ENCODE data around the gene JAZF1.

Gene JAZF1

DNA sequence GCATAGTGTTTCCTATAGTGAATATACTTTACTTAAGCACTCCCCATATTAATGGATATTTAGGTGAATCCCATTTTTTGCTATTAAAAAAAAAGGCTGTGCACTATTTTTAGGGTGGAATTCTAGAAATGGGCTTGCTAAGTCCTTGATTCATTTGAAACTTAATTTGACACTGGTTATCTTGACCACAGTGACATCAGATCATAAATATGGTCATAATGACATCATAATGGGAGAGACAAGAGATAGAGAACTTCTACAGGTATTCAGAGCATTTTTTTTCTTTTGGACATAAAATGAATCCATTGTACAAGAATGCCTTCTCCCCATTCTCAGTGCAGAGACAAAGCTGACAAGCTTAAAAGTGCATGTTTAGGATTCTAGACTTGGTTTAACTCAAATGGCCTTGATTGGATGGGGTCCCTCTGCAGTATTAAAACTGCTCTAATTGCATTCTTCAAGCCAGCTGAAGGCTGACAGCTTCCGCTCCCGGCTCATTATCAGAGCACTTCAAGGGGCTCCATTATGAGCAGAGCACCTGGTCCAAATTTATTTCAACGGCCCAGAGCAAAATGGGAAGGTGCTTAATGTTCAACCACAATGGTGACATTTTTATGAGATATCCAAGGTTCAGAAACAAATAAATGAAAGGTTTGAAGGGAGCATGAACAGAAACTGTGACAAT is 104.8 kb downstream of the JAZF1 start:
- DNase-seq (ENCODE audit: low read depth) = no peak

- no peak for DNase-seq (ENCODE audit: low read depth)
Measured at GRCh38 chr7:28072876-28073514, 107.6 kb downstream of the JAZF1 start.

DNA sequence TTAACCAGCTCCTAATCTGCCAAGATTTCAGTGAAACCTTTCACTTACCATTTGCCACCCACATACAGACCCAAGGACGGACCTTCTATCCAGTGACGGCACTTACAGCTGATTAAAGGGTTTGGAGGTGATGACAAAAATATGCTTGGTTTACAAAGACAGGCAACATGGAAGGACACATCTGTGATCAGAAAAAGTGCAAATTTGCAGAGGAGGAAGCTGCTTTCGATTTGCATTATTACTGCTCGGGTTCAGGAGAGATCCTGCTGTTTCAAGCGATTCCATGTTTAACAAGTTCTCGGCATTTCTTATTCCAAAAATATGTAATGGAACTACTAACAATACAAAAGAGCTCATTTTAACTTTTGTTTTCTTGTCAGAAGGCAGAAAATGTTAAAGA is 109.0 kb downstream of the JAZF1 start:
- DNase-seq (ENCODE audit: low read depth) = no peak

DNA sequence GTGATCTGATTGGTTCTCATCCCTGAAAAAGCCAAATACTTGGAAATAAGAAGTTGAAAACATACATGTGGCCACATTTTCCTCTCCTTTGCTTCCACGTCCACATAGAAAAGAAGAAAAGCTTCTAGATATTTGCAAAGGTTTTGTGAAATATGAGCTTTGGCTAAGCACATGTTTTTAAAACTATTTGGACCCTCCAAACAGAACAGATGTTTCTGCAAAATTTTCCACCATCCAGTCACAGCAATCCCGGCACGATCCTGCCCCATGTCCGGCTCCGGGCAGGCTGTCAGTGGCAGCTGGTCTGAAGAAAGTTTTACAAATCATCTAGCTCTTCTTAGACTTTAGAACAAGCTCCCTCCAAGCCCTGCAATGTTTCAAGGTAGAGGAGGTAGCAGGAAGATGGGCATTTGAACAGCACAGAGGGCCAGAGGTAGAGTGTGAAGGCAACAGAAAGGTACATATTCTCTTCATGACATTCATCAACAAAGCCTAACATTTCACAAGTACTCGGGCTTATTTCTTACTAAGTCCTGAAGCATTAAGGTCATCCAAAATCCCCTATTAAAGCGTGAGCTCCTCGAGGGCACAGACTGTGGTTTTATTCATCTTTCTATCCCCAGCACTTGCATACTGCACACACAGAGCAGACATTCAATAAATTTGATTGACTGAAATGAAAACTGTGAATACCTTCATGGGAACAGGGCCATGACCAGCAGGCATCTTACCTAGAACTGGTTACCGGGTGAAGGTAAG is 110.1 kb downstream of the JAZF1 start:
- no peak for DNase-seq (ENCODE audit: low read depth)

DNA sequence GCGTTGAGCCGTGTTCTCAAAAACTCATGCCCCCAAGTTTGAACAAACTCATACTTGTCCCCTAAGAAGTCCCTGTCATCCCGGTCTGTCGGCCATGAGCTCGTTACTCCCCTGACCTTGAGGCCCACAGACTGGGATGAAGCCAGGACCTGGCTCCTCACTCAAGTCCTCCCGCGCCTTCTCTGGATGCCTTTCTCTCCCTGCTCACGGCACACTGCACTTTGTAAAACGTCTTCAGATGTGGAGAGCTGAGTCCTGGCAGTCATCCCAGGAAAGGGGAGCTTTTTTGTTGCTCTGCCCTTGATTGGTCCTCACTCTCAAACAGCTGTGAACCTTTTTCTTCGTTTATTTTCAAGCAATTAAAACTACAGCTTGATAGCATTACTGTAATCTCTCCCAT is 110.8 kb downstream of the JAZF1 start:
- no peak for DNase-seq (ENCODE audit: low read depth)

DNA sequence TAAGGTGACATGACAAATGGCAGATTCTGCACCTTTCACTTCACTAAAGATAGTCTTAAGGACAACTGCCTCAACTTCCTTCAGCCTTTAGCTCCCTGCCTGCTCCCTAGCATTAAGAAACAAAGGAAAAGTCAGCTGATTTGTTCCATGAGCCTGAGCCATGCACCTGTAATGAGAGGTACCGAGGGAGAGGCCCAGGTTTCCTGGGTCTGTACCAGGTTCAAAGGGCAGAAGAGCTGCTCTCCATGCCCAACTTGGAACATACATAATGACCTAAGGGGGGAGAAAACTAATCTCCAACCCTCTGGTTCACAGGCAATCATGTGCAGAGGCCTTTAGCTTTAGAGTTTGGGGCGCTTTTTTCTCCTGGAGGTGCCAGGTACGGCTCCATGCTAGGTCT is 111.2 kb downstream of the JAZF1 start:
- no peak for DNase-seq (ENCODE audit: low read depth)

DNA sequence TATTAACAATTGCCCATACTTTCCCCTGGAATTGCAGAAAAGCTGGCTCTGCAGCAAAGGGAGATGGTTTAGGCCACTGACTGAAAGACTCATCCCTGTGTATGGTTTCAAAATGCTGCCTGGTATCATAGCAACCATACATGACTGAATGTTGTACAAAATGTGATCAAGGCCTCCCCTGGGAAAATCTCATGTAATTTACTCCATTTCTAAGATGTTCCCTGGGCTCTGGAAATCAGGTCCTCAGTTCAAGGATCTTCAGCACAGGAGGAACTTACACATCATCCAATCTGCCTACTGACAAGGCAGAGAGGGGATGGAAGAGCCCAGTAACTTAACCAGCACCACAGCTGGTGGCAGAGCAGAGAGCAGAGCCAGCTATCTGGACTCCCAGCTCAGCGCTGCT is 111.8 kb downstream of the JAZF1 start:
- no peak for DNase-seq (ENCODE audit: low read depth)

DNA sequence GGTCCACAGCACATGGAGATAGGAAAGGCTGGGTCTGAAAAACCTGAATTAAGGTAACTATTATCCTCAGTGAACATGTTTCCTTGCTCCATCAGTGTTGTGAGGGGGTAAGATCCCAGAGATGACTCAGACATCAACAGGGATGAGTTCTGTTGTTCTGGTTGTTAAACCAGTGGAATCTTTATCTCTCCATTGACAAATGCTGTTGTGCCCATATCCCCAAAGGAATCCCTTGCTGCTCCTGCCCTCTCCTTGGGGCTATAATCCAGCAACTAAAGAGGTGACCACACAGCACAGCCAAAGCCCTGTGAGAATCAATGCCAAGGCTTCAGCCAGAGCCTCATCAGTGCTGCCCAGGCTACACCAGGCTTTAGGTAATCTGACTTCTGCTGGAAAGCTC is 113.4 kb downstream of the JAZF1 start:
- no peak for DNase-seq (ENCODE audit: low read depth)

DNA sequence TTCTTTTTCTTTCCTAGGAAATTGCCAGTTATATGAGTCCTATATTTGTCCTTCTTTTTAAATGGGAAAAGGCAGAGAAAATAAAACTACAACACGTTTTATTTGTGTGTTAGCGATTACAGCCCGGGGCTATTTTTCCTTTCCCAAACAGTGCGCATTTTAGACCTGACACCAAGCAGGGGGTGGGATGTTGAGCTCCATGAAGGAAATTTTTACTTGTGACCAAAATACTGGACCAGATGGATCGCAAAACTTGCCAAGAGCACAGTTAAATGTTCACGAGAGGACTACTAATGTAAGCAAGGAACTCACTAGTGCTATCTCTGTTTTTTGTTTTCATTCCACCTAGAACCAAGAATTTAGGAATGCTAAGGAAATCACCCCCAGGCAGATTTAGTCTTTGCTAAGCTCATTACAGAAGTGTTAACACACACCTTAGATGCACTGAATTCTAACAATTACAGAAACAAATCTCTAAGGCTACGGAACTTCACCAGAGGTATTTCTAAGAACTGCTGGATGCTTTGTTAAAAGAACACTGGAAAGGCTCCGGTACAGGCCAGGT is 114.8 kb downstream of the JAZF1 start:
- no peak for DNase-seq (ENCODE audit: low read depth)

DNA sequence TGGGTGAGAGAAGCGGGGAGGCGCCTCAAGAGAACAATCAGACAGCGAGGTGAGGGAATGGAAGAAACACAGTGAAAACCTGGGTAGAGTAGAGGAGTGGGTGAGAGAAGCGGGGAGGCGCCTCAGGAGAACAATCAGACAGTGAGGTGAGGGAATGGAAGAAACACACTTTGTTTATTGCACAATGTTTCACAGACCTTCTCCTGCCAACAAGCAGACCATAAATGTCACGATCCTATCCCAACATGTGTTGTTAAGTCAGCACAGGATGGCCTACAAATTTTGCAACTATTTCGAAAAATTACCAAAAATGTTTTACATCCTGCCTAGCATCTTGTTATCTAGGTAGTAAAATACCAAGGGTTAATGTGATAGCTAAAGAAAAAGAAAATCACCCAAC is 115.3 kb downstream of the JAZF1 start:
- DNase-seq (ENCODE audit: low read depth) = no peak

DNA sequence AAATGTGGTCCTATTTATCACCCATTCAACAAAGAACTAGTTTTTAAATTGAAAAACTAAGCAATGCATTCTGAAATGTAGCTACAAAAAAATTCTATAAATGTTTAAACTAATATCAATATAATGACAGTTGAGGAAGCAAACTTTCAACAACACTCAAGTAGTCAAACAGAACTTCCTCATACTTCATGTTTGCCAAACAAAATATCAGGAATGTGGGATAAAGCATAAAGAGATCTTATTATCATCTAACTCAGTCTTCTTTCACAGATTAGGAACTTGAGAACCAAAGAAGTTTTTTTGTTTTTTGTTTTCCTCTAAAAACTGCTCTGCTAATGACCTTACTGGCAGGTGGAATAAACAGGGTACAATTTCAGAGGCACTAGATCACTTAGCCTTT is 116.2 kb downstream of the JAZF1 start:
- no peak for DNase-seq (ENCODE audit: low read depth)

GRCh38 chr7:28062197-28062991 is 118.2 kb downstream of the JAZF1 start:
- peak; percentile 35 for DNase-seq (ENCODE audit: low read depth)

DNA sequence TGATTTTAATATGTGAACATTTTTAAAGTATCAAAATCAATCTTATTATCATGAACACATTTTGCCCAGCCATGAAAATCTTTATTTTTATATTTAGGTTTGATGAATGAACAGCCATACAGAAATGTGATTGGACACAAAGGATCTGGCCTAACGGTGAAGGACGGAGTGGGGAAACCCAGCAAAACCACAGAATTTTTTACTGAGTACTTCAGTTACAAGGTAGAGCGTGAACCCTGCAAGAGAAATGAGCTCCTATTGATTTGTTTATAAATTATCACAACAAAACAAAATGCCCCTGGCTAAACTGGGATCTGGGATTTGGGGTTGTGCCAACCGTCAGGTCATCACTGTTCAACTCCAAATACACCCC is 118.8 kb downstream of the JAZF1 start:
- no peak for DNase-seq (ENCODE audit: low read depth)

- no peak for DNase-seq (ENCODE audit: low read depth)
Measured at GRCh38 chr7:28060371-28060950, 120.1 kb downstream of the JAZF1 start.

- no peak for DNase-seq (ENCODE audit: low read depth)
Measured at GRCh38 chr7:28055161-28055544, 125.4 kb downstream of the JAZF1 start.

GRCh38 chr7:28054531-28055160 is 125.9 kb downstream of the JAZF1 start:
- no peak for DNase-seq (ENCODE audit: low read depth)

- no peak for DNase-seq (ENCODE audit: low read depth)
Measured at GRCh38 chr7:28052933-28053332, 127.7 kb downstream of the JAZF1 start.

- DNase-seq (ENCODE audit: low read depth) = no peak
Measured at GRCh38 chr7:28048694-28049093, 131.9 kb downstream of the JAZF1 start.

- no peak for DNase-seq (ENCODE audit: low read depth)
Measured at GRCh38 chr7:28046035-28046434, 134.6 kb downstream of the JAZF1 start.

DNA sequence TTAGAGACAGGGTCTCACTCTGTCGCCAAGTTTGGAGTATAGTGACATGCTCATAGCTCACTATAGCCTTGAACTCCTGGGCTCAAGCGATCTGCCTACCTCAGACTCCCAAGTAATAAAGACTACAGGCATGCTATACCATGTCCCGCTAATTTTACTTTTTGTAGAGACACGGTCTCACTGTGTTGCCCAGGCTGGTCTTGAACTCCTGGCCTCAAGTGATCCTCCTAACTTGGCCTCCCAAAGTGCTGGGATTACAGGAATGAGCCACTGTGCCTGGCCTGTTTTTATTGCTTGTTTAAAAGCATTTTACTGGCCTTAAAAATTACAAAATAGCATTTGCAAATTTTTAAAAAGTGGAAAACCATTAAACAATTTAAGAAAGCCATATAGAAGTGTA is 135.0 kb downstream of the JAZF1 start:
- DNase-seq (ENCODE audit: low read depth) = no peak

DNA sequence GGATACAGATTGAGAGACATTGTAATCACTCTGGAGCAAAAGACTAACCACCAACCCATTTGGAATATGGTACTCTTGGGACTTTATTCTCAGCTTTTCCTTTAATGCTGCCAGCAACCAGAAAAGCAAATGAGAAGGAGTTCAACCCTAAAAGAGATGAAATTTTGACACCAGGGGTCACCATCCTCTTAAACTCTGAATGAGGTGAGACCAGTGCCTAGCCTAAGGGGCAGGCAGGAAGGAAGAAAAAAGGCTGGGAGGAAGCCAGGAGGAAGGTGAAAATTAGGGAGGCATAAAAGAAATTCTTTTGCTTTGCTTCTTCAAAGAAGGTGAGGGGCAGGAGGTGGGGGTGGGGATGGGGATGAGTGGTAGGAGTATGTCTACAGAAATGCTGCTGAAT is 135.8 kb downstream of the JAZF1 start:
- DNase-seq (ENCODE audit: low read depth) = no peak
